ENCODE measurements around the gene NACC2.
"Not testable (repeated sequence)": the region's sequence is repeated elsewhere in the genome, so short reads cannot be mapped to it uniquely, and the experiment has no call there.

The NACC2 gene

DNA sequence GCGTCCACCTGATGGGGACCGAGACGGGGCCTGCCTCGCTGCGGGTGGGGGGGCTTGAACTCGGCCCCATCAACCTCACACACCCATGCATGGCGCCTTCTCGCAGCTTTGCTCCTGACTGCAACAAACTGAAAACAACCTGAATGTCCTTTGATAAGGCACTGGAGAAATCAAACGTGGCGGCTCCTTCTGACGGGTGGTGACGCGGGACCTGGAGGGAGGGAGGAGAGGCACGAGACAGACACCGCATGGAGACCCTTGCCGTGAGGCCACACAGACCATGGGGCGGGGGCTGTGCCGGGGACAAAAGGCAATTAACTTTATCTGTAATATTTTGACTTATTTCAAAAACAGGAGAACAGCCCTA is 48.6 kb downstream of the NACC2 start:
- DNase-seq (ENCODE audit: low read depth, low spot score) = no peak

DNA sequence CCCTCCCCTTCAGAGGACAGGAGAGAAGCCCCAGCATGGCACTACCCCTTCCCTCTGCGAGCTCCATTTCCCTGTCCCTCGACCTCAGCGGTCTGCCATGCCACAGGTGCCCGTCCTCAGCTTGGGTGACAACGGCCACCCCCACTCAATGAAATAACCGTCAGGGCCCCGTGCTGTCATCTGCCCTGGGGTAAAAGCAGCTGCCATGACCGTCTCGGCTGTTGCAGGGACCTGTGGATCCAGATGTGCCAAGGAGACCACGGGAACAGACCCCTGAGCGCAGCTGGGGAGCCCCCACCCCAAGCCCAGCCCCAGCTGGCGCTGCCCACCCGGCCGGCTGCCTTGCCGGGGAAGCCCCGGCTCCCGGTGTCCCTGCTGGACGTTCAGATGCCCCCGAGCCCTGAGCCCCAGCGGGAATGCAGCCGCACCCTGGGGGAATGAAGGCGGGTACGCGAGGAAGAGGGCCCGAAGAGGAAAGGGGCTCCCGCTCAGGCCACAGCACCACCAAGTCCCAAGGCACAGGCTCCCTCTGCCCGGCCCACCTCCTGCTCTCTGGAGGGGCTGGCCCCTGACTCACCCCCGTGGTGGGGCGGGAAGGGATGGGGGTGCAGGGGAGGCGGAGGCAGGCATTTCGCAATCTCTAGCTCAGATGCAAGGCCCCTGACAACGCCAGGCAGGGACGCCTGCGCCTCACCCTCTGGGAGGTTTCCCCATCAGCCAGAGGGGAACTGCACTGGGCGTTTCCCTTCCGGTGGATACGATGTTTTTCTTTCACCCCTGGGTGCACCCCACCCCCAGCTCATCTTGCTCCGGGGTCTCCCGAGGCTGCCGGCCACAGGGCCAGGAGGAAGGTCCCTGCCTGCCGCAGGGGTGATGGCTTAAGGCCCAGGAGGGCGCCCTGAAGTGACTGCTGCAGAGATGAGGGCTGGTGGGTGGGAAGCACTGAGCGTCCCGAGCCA is 49.2 kb downstream of the NACC2 start:
- no peak for DNase-seq (ENCODE audit: low read depth, low spot score)

DNA sequence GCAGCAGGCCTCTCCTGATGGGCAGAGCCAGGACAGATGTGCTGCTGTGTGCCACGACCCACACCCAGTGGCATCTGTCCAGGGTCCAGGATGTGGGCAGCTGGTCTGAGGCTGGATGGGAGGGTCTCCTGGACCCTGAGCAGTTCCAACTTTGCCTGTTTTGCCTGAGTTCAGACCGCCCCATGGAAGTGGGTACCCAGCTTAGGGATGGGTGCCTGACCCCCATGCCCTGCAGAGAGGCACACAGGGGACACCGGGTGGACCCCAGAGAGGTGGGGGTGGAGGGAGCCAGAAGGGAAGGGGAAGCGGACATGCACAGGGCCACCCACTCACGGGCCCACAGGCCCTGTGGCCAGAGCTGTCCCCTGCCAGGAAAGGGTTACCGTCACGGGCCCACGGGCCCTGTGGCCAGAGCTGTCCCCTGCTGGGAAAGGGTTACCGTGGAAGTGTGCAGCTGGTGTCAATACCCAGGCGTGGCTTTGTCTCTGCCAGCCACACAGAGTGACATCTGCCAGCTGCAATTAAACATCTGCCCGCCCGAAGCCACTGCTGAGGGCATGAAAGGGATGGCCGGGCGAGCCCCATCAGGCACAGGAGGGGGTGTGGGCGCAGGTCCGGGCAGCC is 50.0 kb downstream of the NACC2 start:
- DNase-seq (ENCODE audit: low read depth, low spot score) = no peak

DNA sequence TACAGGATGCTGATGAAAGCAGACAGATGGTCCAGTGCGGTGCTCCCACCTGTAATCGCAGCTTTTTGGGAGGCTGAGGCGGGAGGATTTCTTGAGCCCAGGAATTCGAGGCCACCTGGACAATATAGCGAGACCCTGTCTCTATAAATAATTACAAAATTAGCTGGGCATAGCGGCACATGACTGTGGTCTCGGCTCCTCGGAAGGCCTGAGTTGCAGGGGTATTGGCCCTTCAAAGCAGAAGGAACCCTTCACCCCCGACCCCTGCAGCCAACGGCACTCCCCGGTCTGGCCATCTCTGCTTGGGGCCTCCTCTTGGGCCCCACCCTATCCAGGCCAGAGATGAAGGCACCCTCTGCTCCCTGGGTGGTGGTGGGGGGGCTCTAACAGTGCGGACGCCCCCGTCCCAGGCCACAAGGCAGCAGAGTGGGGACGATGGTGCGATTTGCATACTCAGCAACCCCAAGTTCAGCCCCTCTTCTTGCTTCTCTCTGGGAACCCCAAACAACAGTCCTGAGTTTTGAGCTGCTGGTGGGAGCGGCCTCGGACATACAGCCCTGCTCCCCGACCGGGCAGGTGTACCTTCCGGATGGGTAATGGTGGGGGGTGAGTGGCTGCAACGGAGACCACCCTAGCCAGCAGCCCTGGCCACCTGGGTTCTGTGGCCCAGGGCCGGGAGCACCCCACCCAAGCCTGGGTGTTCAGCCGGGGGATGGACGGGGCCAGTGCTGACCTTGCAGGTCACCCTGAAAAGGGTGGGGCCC is 50.7 kb downstream of the NACC2 start:
- DNase-seq (ENCODE audit: low read depth, low spot score) = no peak

DNA sequence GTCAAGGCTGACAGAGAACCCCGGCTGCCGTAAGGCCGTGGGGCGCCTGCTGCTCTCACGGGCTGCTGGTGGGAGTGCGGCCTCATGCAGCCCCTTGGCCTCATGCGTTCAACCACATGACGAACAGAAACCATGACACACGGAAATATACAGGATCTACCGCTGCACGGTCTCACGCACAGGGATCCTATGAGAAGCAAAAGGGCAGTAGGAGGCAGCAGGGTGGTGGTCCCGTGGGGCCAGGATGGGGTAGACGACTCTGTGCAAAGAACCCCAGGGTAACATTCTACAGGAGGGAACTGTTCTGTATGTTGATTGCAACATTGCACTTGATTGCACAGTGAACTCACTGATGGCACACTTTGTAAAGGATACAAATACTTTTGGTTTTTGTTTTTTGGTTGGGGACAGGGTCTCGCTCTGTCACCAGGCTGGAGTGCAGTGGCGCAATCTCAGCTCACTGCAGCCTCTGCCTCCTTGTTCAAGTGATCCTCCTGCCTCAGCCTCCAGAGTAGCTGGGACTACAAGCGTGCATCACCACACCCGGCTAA is 51.6 kb downstream of the NACC2 start:
- no peak for DNase-seq (ENCODE audit: low read depth, low spot score)

DNA sequence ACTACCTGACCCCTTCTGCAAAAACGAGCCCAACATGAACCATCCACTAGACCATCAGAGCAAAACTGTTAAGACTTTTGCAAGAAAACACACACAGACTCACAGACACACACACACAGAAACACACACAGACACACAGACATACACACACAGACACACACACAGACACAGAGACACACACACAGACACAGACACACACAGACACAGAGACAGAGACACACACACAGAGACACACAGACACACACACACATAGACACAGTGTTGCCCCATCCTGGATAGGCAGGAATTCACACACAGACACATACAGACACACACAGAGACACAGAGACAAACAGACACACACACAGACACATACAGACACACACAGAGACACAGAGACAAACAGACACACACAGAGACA is 52.5 kb downstream of the NACC2 start:
- DNase-seq (ENCODE audit: low read depth, low spot score) = no peak

DNA sequence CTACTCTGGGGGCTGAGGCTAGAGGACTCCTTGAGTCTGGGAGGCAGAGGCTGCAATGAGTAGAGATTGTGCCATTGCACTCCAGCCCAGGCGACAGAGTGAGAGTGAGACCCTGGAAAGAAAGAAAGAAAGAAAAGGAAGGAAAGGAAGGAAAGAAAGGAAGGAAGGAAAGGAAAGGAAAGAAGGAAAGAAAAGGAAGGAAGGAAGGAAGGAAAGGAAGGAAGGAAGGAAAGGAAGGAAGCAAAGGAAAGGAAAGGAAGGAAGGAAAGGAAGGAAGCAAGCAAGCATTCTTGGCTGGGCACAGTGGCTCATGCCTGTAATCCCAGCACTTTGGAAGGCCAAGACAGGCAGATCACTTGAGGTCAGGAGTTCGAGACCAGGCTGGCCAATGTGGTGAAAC is 54.2 kb downstream of the NACC2 start:
- not testable (repeated sequence) for DNase-seq (ENCODE audit: low read depth, low spot score)

DNA sequence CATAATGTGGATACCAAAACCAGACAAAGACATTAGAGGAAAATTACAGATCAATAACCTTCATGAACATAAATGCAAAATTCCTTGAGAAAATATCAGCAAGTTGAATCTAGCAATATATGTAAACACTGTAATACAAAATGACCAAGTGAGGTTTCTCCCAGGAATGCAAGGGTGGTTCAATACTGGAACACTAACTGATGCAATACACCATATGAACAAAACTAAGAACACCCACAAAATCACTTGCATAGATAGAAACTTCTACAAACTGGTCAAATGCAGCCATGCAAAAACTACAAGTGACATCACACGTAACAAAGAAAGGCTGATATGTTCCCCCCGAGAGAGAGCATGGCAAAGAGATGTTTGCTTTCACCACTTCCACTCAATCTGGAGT is 55.6 kb downstream of the NACC2 start:
- DNase-seq (ENCODE audit: low read depth, low spot score) = no peak

DNA sequence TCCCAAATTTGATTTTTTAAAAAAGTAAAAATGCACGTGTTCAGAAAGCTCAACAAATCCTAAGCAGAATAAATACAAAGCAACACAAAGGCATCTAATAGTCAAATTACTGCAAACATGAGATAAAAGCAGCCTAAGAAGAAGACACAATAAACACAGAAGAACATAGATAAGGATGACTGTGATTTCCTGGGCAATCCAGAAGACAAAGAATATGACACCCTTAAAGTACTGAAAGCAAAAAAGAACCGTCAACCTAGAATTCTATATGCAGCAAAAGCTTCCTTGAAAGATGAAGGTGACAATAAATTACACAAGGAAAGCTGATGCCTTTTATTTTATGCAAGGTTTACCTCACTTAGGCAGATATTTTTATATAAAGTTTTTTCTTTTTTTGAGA is 58.2 kb downstream of the NACC2 start:
- no peak for DNase-seq (ENCODE audit: low read depth, low spot score)

DNA sequence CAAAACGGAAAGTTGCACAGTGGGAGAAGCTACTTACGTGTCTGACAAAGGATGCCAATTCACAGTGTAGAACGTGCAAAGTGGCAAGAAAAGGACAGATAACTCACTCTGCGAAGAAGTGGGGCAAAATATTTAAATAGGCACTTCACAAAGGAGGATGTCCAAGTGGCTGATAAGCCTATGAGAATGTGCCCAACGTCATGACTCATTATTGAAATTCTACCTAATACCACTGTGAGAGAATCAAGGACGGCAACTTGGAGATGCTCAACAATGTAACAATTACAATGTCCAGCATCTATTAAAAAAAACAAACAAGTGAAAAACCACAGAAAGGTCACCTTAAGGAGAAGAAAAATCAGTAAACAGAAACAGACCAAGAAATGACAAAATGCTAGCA is 59.0 kb downstream of the NACC2 start:
- peak; percentile 44 for DNase-seq (ENCODE audit: low read depth, low spot score)

DNA sequence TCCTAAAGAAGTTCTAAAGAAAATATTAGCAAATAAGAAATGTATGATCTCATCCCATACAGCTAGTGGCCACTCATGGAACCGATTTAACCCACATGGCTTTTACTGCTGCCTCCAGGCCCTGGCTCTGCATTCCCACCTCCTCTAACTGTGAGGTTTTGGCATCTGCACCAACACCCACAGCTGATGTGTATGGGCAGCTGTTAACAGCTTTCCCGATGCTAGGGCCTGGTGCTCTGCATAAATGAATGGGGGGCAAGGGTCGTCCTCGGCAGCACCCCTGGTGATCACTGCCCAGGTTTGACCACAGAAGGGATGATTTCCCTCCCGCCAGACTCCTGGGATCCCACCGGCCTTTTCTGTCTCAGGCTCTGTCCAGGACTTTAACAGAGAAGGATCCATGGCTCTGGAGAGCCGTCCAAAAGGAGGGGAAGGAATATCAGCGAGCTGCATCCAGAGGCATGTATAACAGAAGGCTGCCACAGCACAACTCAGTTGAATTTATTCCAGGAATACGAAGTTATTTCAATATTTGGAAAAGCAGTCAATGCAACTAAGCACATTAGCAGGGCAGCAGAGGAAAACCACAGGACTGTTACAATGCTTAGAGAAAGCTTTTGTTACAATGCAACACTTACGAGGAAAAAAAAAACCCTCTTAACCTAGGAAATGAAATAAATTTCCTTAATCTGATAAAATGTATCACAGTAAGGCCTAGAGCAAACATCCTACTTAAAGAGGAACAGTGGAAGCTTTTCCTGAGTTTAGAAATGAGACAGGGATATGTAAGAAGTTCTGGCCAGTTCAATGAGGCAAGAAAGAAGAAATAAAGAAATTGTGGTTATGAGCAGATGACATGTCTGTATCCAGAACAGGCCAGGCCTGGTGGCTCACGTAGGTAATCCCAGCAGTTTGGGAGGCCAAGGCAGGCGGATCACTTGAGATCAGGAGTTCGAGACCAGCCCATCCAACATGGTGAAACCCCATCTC is 63.1 kb downstream of the NACC2 start:
- DNase-seq (ENCODE audit: low read depth, low spot score) = no peak

DNA sequence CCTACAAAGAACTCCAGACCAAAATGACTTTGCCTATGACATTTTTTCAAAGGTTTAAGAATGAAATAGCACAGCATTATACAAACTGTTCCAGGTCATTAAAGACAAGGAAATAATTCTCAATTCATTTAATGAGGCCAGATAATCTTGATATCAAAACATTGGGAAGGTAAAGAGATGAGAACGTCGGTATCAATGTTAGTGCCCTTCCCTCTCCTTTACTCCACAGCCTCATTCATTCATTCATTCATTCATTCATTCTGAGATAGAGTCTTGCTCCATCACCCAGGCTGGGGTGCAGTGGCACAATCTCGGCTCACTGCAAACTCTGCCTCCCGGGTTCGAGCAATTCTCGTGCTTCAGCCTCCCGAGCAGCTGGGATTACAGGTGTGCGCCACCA is 64.0 kb downstream of the NACC2 start:
- no peak for DNase-seq (ENCODE audit: low read depth, low spot score)

DNA sequence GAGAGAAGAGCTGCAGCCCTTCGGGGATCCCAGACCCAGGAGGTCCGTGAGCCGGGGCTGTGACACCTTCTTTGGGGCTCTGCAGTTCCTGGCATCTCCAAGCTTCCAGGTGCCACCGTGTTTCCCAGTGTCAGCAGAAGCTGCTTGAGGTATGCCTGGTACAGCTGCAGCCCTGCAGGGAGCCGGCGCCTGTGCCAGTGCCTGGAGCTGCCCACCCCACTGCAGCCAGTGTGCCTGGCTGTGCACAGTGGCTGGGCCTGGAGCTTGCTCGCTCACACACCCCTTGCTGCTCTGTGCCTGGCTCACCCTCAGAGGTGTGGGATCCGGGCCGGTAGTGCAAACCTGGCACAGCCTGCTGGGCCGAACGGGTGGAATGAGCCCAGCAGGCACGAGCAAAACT is 65.5 kb downstream of the NACC2 start:
- DNase-seq (ENCODE audit: low read depth, low spot score) = no peak

DNA sequence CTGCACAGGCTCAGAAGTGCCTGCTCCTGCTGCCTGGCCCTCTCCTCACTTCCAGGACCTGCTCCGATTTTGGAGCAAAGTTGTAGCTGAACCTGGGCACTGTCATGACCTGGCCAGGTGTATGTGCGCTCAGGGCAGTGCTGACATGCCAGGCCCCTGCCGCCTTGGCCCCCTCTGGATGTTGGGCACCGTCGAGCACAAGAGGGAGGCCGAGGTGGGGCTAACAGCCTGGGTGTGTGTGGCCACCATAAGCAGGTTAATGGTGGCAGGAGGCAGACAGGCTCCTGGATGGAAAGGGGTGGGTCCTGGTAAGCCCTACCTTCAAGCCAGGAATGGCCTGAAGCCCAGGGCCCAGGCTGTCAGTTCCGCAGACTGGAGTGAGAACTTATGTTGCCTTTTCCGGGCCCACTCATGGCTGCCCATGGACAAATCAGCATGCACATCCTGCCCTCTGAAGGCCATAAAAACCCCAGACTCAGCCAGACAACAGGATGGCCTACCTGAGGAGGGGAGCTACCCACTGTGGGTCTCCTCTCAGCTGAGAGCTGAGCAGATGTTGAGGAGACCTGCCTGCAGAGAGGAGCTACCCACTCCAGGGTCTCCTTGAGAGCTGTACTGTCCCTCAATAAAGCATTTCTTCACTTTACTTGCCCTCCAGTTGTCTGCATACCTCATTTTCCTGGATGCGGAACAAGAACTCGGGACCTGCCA is 66.2 kb downstream of the NACC2 start:
- DNase-seq (ENCODE audit: low read depth, low spot score) = no peak

DNA sequence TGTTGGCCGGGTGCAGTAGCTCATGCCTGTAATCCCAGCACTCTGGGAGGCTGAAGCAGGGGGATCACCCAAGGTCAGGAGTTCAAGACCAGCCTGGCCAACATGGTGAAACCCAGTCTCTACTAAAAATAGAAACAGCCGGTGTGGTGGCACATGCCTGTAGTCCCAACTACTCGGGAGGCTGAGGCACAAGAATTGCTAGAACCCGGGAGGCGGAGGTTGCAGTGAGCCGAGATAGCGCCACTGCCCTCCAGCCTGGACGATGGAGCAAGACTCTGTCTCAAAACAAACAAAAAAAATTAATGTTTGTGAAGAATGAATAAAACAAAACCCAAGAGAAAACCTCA is 68.2 kb downstream of the NACC2 start:
- DNase-seq (ENCODE audit: low read depth, low spot score) = not testable (repeated sequence)

DNA sequence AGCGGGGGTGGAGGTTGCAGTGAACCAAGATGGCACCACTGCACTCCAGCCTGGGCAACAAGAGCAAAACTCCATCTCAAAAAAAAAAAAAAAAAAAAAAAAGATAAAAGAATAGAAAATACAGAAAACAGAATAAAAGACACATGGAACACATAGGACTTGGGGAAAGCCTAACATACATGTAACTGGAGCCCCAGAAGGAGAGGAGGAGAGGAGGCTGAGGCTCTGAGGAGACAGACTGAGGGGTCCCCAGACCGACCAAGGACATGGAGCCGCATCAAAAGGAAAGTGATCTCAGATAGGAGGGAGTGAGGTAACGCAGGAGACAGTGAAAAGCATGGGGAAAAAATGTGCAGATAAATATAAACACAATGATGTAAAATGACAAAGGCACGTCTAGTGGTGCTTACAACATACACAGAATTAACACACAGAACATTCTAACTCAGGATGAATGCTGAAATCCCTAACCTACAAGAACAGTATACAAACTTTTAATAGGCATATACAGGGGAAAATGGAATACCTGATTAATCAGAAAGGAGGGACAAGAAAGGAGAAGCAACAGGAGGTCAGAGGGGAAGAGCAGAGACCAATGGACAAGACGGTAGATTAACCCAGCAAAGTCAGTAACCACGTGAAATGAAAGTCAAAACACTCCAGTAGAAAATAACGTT is 68.7 kb downstream of the NACC2 start:
- no peak for DNase-seq (ENCODE audit: low read depth, low spot score)

DNA sequence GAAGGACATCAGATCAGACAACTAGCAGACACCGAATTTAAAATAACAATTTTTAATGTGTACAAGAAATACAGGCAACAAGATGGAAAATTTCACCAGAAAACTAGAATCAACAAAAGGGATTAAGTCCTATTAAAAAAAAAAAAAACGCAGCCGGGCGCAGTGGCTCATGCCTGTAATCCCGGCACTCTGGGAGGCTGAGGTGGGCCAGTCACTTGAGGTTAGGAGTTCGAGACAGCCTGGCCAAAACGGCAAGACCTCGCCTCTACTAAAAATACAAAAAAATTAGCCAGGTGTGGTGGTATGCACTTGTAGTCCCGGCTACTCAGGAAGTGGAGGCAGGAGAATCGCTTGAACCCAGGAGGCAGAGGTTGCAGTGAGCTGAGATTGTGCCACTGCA is 69.6 kb downstream of the NACC2 start:
- no peak for DNase-seq (ENCODE audit: low read depth, low spot score)

DNA sequence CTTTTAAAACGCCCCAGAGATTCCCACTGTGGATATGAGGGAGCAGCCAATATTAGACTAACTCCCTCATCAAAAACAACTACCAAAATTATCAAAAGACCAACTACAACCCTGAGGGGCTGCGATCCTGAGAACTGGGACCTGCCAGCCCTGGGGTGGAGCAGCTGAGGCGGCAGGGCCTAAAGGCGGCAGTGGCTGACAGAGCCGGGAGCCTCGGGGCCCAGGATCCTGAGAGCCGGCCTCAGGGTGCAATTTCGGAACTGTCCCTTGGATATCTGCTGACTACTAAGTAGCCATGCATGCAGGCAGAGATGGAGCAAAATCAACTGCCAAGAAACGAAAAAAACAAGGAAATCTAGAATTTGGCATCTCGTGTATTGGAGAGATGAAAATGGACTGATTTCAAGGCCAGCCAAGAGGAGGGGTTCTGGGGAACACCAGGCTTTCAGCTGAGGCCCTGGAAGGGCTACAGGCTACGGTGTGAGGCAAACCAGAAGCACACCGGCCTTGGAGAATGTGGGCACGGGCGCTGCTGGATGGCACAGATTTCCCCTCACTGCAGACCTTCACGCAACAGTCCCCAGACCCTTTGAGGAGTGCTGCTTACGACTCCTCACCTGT is 70.3 kb downstream of the NACC2 start:
- DNase-seq (ENCODE audit: low read depth, low spot score) = no peak

DNA sequence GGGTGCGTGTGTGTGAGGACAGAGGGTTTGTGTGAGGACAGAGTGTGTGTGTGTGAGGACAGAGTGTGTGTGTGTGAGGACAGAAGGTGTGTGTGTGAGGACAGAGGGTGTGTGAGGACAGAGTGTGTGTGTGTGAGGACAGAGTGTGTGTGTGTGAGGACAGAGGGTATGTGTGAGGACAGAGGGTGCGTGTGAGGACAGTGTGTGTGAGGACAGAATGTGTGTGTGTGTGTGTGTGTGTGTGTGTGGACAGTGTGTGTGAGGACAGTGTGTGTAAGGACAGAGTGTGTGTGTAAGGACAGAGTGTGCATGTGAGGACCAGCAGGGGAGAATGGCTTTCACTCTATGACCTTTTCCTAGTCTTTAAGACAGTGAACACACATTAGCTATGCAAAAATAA is 70.8 kb downstream of the NACC2 start:
- no peak for DNase-seq (ENCODE audit: low read depth, low spot score)
